ENCODE results near the gene LAMA5. TPM values are rescaled to one million over a fixed set of nuclear protein-coding genes. Genes with fewer than 3 reads are reported as not detected.

LAMA5 gene
- total RNA-seq, 1 donor from 2014 or later, result 12.1 TPM

DNA sequence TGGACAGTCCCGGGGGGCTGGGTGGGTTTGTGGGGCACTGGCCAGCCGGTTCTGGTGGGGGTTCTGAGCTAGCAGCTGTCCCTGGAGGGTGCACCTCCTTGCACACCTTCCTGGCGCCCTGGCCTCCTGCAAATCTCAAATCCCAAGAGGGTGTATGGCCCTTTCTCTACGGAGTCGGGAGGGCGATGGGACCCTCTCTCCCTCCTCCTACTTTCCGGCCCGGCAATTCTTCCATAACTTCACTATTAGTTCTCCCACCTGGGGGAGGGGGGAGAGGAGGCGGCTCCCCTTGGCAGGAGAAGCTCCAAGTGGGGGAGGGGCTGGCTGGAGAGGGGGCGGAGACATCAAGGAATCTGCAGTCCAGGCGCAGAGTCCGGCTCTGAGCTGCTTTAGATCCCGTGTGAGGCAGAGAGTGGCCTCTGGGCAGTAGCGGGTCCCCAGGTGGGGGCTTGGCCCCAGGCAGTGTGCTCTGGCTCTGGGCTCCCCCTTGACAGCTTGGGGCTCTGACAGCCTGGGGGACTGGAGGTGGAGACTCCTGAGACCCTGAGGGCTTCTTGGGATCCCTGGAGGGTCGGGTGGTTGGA lies 1.4 kb upstream of the LAMA5 start:
- H3K4me3 ChIP-seq, result peak overlapping the region; percentile 98
- H3K27me3 Mint-ChIP-seq (ENCODE audit: insufficient read depth, low read depth), result peaks cover 4% of the 10 kb centered on the region

GRCh38 chr20:62367633-62368391 lies 700 bp upstream of the LAMA5 start:
- Histone ChIP-seq H3K27me3 (no peaks in the 10 kb centered on the region), H3K27ac (no peak overlapping the region), H2AFZ (replicated peaks) (no peak overlapping the region), H3K4me2 (peak overlapping the region; percentile 95), H3F3A (ENCODE audit: low read depth) (peaks cover 68% of the 10 kb centered on the region), H4K20me1 (ENCODE audit: low read depth) (peaks cover 39% of the 10 kb centered on the region), H3K9ac (no peak overlapping the region), H3K79me2 (ENCODE audit: low read depth) (peaks cover 42% of the 10 kb centered on the region), H3K36me3 (no peaks in the 10 kb centered on the region), H3K9me3 (ENCODE audit: low read depth) (no peaks in the 10 kb centered on the region), H3K4me1 (peaks cover 64% of the 10 kb centered on the region), H3K4me3 (peak overlapping the region; percentile 98)
- Mint-ChIP-seq H3K4me3 (peak overlapping the region; percentile 83), H3K27ac (no peak overlapping the region), H3K9me3 (peaks cover under 1% of the 10 kb centered on the region), H3K27me3 (ENCODE audit: insufficient read depth, low read depth) (peaks cover 4% of the 10 kb centered on the region), H3K4me1 (peaks cover 22% of the 10 kb centered on the region), H3K36me3 (no peaks in the 10 kb centered on the region)
- peak; percentile 73 for DNase-seq (ENCODE audit: low spot score)
- TF ChIP-seq CTCF (IDR thresholded peaks at IDR 0.05) (no peak), EZH2phosphoT487 (IDR thresholded peaks at IDR 0.05) (no peak), EZH2 (IDR thresholded peaks at IDR 0.05) (no peak)

More for the DNA sequence above, 1.4 kb upstream of the LAMA5 start:
- Histone ChIP-seq H3K27me3 (no peaks in the 10 kb centered on the region), H3K9ac (no peak overlapping the region), H3K4me2 (peak overlapping the region; percentile 95), H4K20me1 (ENCODE audit: low read depth) (peaks cover 32% of the 10 kb centered on the region), H3F3A (ENCODE audit: low read depth) (peaks cover 61% of the 10 kb centered on the region), H2AFZ (replicated peaks) (no peak overlapping the region), H3K27ac (peak overlapping the region; percentile 70), H3K36me3 (no peaks in the 10 kb centered on the region), H3K4me1 (peaks cover 57% of the 10 kb centered on the region), H3K9me3 (ENCODE audit: low read depth) (no peaks in the 10 kb centered on the region), H3K79me2 (ENCODE audit: low read depth) (peaks cover 36% of the 10 kb centered on the region)
- H3K36me3 Mint-ChIP-seq, result no peaks in the 10 kb centered on the region
- no peak overlapping the region for H3K27ac Mint-ChIP-seq
- no peak for TF ChIP-seq CTCF (IDR thresholded peaks at IDR 0.05)
- TF ChIP-seq EZH2phosphoT487 (IDR thresholded peaks at IDR 0.05), result no peak
- TF ChIP-seq EZH2 (IDR thresholded peaks at IDR 0.05), result no peak
- DNase-seq (ENCODE audit: low spot score), result peak; percentile 92
- peak overlapping the region; percentile 83 for H3K4me3 Mint-ChIP-seq
- peaks cover 2% of the 10 kb centered on the region for H3K9me3 Mint-ChIP-seq
- H3K4me1 Mint-ChIP-seq, result peaks cover 22% of the 10 kb centered on the region

DNA sequence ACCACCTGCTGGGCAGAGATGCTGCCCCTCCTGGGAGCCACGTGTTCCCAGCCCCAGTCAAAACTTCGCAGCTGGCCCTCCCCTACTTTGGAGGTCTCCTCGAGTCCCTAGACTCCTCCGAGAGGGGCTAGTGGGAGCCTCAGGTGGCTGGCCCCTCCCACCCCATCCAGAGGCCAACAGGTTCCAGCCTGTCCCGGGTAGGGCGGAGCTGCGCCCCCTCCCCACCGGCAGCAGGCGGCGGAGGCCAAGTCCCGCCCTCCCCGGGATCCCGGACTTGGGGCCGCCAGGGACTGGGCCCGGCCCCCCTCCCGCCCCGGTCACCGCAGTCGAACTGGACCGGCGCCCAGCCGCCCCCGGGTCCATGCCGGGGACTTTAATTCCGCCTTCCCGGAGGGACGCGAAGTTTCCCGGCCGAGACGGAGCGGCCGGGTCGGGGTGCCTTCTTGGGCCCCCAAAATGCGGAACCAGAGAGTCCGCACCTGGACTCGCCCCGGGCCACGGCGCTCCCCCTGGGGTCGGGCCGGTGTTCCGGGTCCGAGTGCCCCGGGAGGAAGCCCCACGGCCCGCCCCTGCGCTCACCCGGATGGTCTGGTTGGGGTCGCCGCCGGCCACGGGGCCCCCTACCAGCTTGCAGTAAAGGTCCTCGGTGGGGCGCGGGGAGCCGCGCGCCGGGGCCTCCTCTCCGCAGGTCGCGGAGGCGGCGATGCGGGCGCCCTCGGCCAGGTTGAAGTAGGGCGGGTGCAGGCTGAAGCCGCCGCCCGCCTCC lies 559 bp downstream of the LAMA5 start:
- H3K27ac Mint-ChIP-seq, result no peak overlapping the region
- no peak for TF ChIP-seq EZH2 (IDR thresholded peaks at IDR 0.05)
- TF ChIP-seq CTCF (IDR thresholded peaks at IDR 0.05), result no peak
- TF ChIP-seq EZH2phosphoT487 (IDR thresholded peaks at IDR 0.05), result no peak
- H3K27ac ChIP-seq, result peak overlapping the region; percentile 53
- H3K27me3 Mint-ChIP-seq (ENCODE audit: insufficient read depth, low read depth), result peaks cover 4% of the 10 kb centered on the region
- peak overlapping the region; percentile 75 for H3K9ac ChIP-seq
- H3K27me3 ChIP-seq, result no peaks in the 10 kb centered on the region
- no peaks in the 10 kb centered on the region for H3K9me3 Mint-ChIP-seq
- no peaks in the 10 kb centered on the region for H3K36me3 Mint-ChIP-seq
- peak overlapping the region; percentile 95 for H3K4me2 ChIP-seq
- H2AFZ ChIP-seq (replicated peaks), result no peak overlapping the region
- H3K79me2 ChIP-seq (ENCODE audit: low read depth), result peaks cover 55% of the 10 kb centered on the region
- H3K4me1 Mint-ChIP-seq, result peaks cover 33% of the 10 kb centered on the region
- peak; percentile 89 for DNase-seq (ENCODE audit: low spot score)
- peaks cover 51% of the 10 kb centered on the region for H4K20me1 ChIP-seq (ENCODE audit: low read depth)
- no peaks in the 10 kb centered on the region for H3K36me3 ChIP-seq
- H3K4me1 ChIP-seq, result peaks cover 77% of the 10 kb centered on the region
- H3F3A ChIP-seq (ENCODE audit: low read depth), result peaks cover 68% of the 10 kb centered on the region
- peak overlapping the region; percentile 98 for H3K4me3 ChIP-seq
- H3K9me3 ChIP-seq (ENCODE audit: low read depth), result no peaks in the 10 kb centered on the region
- H3K4me3 Mint-ChIP-seq, result peak overlapping the region; percentile 76

All from neural progenitor cell (in vitro differentiated cells).